Esophagus muscularis mucosa (tissue), 4 donors: ENCODE results near the gene KRT74. TPM values are rescaled to one million over a fixed set of nuclear protein-coding genes. Genes with fewer than 3 reads are reported as not detected.

ENCODE experiments used
- DNase-seq: peaks from one replicate; pipeline ENCODE4 v3.0.0-alpha.2; 2017; ENCODE audit errors: extremely low spot score
- H3K27ac ChIP-seq, 4 donors: fragments of 200-600 bp; sonication (generic); replicated peaks in 1 of 4; 1 replicate in 3 of 4; 2 replicates in 1 of 4; pipeline ENCODE4 v1.5.1; 2016 to 2019; ENCODE audit warnings: mild to moderate bottlenecking in 1 of 4
- H3K27me3 ChIP-seq, 4 donors: fragments of 200-600 bp; sonication (generic); one replicate each; pipeline versions ENCODE4 v1.5.1 to v1.6.0; 2016 to 2019
- H3K36me3 ChIP-seq, 4 donors: fragments of 200-600 bp; sonication (generic); one replicate each; pipeline ENCODE4 v1.5.1; 2016 to 2019
- H3K4me1 ChIP-seq, 4 donors: fragments of 200-600 bp; sonication (generic); one replicate each; pipeline ENCODE4 v1.5.1; 2016 to 2019
- H3K4me3 ChIP-seq, 4 donors: fragments of 200-600 bp; sonication (generic); 1 replicate in 2 of 4; 2 replicates in 2 of 4; pipeline ENCODE4 v1.5.1; 2016 to 2019; ENCODE audit warnings: mild to moderate bottlenecking in 4 of 4, moderate library complexity in 1 of 4
- H3K9me3 ChIP-seq, 4 donors: fragments of 200-600 bp; sonication (generic); 1 replicate in 3 of 4; 2 replicates in 1 of 4; pipeline ENCODE4 v1.5.1; 2016 to 2019
- EP300 ChIP-seq: sonication (generic); formaldehyde crosslinking; IDR thresholded peaks from one replicate; pipeline ENCODE4 v1.6.1; 2017; ENCODE audit warnings: antibody characterized with exemption
- POLR2A ChIP-seq: fragments of 450-650 bp; IDR thresholded peaks from one replicate; pipeline ENCODE4 v1.6.1; 2017; ENCODE audit warnings: antibody characterized with exemption, moderate library complexity, mild to moderate bottlenecking, low read depth
- POLR2AphosphoS5 ChIP-seq, 2 donors: sonication (generic); formaldehyde crosslinking; IDR thresholded peaks; one replicate each; pipeline ENCODE4 v1.6.1; 2017; ENCODE audit warnings: antibody characterized with exemption in 2 of 2
- WGBS: methylation state at CpG from one replicate; pipeline ENCODE4 v1.1.5; 2018; 5-methylcytosine and 5-hydroxymethylcytosine counted together
- intact Hi-C: fragments of 100-400 bp; cut with DNase I; formaldehyde crosslinking; loops from one replicate; pipeline ENCODE4 v1.15.1; 2023
- total RNA-seq, 4 donors: library from RNA; depleted of rRNA; stranded (reverse); fragments of >200 nt; gene quantifications; one replicate each; pipeline versions ENCODE4 v1.1.0 to v1.2.1, GENCODE V29; 2016
- TF ChIP-seq, protein P1 (sequence below), 3 experiments: fragments of 200-600 bp in 2 of 3; fragments of 450-650 bp in 1 of 3; sonication (generic) in 2 of 3; IDR thresholded peaks; one replicate each; pipeline ENCODE4 v1.5.1; 2017 to 2019; ENCODE audit warnings: antibody characterized with exemption in 3 of 3, mild to moderate bottlenecking in 2 of 3, moderate library complexity in 1 of 3

Gene KRT74
- total RNA-seq, 4 donors from 2014 or later: not detected

DNA sequence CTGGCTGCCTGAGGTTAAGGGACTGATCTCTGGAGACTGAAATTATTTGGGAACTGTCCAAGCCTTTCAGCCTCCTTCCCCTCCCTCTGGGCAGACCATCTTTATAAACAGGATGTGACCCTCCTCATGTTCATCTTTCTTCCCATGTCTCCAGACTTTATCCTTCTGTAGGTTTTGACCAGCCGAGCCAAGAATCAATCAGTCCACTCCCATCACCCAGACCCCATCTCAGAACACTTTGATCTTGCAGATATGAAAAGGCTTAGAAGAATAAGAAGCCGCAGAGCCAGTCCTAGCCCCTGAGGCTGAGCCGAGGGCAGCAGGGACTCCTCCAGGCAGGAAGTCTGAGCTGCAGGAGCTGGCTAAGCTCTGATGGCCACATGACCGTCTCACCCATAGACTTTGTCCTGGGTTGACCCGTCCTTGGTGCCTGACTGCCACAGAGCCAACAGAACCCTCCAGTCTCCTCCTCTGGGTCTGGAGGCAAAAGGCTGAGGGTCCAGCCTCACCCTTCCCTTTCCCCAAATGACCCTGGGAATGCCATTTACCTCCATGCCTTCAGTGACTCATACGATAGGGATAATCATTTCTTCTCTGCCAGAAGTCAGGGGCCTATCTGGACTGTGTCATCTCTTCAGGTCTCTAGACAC, 22.3 kb downstream of the KRT74 start:
- Histone ChIP-seq H3K36me3 (no peaks in the 10 kb centered on the region), H3K9me3 (no peaks in the 10 kb centered on the region), H3K27ac (no peak overlapping the region), H3K4me1 (peaks cover 0 to 6% (median 0%) of the 10 kb centered on the region in 4 donors), H3K27me3 (peaks cover 0 to 9% (median 0%) of the 10 kb centered on the region in 4 donors), H3K4me3 (no peak overlapping the region)
- no peak for DNase-seq
- no peak for TF ChIP-seq POLR2AphosphoS5 (IDR thresholded peaks at IDR 0.05)
- intact Hi-C loops: no loop called here
- 33% methylated on average over 5 of the region's 6 CpGs for WGBS

DNA sequence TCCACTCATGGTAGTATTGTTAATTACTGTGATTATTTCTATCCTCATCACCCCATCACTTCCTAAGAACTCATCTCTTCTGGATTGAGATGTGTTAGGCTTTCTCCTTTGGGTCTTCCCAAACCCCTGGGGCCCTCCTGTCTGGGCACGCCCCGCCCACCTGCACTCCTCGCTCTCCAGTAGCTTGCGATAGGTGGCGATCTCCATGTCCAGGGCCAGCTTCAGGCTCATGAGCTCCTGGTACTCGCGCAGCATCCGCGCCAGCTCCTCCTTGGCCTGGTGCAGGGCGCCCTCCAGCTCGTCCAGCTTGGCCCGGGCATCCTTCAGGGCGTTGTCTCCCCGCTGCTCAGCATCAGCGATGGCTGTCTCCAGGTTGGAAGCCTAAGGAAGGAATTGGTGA, 27.5 kb downstream of the KRT74 start:
- H3K9me3 ChIP-seq: no peaks in the 10 kb centered on the region
- peaks cover 0 to 12% (median 0%) of the 10 kb centered on the region in 4 donors for H3K27me3 ChIP-seq
- no peaks in the 10 kb centered on the region for H3K4me1 ChIP-seq
- no peak for DNase-seq
- 98% methylated on average over 13 of the region's 15 CpGs for WGBS
- no peak overlapping the region for H3K4me3 ChIP-seq
- intact Hi-C loops: no loop called here
- TF ChIP-seq, protein P1, sequence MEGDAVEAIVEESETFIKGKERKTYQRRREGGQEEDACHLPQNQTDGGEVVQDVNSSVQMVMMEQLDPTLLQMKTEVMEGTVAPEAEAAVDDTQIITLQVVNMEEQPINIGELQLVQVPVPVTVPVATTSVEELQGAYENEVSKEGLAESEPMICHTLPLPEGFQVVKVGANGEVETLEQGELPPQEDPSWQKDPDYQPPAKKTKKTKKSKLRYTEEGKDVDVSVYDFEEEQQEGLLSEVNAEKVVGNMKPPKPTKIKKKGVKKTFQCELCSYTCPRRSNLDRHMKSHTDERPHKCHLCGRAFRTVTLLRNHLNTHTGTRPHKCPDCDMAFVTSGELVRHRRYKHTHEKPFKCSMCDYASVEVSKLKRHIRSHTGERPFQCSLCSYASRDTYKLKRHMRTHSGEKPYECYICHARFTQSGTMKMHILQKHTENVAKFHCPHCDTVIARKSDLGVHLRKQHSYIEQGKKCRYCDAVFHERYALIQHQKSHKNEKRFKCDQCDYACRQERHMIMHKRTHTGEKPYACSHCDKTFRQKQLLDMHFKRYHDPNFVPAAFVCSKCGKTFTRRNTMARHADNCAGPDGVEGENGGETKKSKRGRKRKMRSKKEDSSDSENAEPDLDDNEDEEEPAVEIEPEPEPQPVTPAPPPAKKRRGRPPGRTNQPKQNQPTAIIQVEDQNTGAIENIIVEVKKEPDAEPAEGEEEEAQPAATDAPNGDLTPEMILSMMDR (IDR thresholded peaks at IDR 0.05): no peak
- TF ChIP-seq EP300 (no peak), POLR2A (no peak), POLR2AphosphoS5 (IDR thresholded peaks at IDR 0.05) (no peak)
- no peak overlapping the region for H3K27ac ChIP-seq
- no peaks in the 10 kb centered on the region for H3K36me3 ChIP-seq

DNA sequence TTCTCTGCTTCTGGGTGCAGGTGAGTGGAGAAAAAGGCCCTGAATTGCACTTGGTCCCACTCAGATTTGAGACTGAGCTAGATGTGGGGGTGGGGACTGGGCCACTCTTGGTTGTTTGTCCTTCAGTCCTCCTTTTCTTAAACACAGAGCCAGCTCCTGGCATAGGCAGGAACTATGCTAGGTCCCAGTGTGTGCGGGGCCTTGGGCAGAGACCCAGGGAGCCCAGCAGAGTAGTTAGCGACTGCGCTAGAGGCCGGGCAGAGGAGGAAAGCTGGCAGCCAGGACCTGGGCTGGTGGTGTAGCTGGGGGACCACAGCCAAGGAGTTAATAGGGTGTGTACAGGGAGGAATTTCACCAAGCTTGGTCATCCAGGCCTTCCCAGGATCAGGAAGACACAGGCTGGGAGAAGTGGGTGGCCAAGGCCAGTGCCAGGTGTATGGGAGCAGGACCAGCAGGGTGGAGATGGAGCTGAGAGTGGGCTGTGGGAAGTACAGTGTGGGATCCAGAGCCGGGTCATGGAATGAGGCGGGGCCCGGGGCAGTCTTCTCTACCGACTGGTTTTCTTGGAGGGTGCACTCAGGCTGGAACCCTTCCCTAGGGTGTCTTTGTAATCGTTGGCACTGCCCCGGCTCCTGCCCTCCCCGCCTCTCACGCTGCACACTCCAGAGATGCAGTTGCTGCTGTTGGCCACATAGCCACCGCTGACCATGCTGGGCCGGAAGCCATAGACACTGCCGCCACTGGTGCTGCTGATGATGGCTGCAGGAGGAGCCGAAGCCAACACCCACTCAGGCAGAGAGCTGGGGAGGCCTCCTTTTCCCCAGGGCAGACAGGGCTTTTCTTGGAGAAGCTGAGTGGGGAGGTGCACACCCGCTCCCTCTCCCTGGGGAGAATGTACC, 29.4 kb downstream of the KRT74 start:
- no peak for DNase-seq
- no peak overlapping the region for H3K4me3 ChIP-seq
- H3K9me3 ChIP-seq: no peaks in the 10 kb centered on the region
- intact Hi-C loops: no loop called here
- peaks cover 0 to 5% (median 2%) of the 10 kb centered on the region in 4 donors for H3K4me1 ChIP-seq
- WGBS: 92% methylated on average over 8 of the region's 17 CpGs
- no peak for TF ChIP-seq POLR2AphosphoS5 (IDR thresholded peaks at IDR 0.05)
- TF ChIP-seq POLR2A: no peak
- TF ChIP-seq, protein P1 (IDR thresholded peaks at IDR 0.05): no peak
- no peak for TF ChIP-seq EP300
- peaks cover 0 to 12% (median 0%) of the 10 kb centered on the region in 4 donors for H3K27me3 ChIP-seq
- H3K27ac ChIP-seq: no peak overlapping the region
- no peaks in the 10 kb centered on the region for H3K36me3 ChIP-seq

GRCh38 chr12:52542785-52543318, 30.8 kb downstream of the KRT74 start:
- DNase-seq: no peak
- Histone ChIP-seq H3K4me1 (peaks cover 0 to 10% (median 5%) of the 10 kb centered on the region in 4 donors), H3K4me3 (no peak overlapping the region), H3K9me3 (no peaks in the 10 kb centered on the region), H3K36me3 (no peaks in the 10 kb centered on the region), H3K27me3 (peaks cover 0 to 11% (median 0%) of the 10 kb centered on the region in 4 donors), H3K27ac (no peak overlapping the region)
- WGBS: 77% methylated on average over 7 of the region's 7 CpGs
- intact Hi-C loops: no loop called here
- TF ChIP-seq EP300 (no peak), POLR2AphosphoS5 (IDR thresholded peaks at IDR 0.05) (no peak)
- TF ChIP-seq, protein P1 (IDR thresholded peaks at IDR 0.05): no peak

- TF ChIP-seq POLR2A: no peak
- TF ChIP-seq POLR2AphosphoS5 (IDR thresholded peaks at IDR 0.05): no peak
- TF ChIP-seq, protein P1 (IDR thresholded peaks at IDR 0.05): no peak
- no peak for TF ChIP-seq EP300
- Histone ChIP-seq H3K27ac (no peak overlapping the region), H3K4me3 (no peak overlapping the region), H3K36me3 (no peaks in the 10 kb centered on the region), H3K9me3 (no peaks in the 10 kb centered on the region), H3K4me1 (peaks cover 0 to 10% (median 5%) of the 10 kb centered on the region in 4 donors), H3K27me3 (peaks cover 0 to 6% (median 0%) of the 10 kb centered on the region in 4 donors)
- intact Hi-C loops: no loop called here
- DNase-seq: no peak
Measured at GRCh38 chr12:52542157-52542556, 31.5 kb downstream of the KRT74 start.
